Activated naive CD8-positive, alpha-beta T cell treated with anti-CD3 and anti-CD28 coated beads, Interleukin-2, amount 50 U/mL, for 16 hours (primary cell): ENCODE data around the gene EPYC.

Experiments used
- DNase-seq: peaks from one replicate; pipeline ENCODE4 v3.0.0-alpha.2; 2020; ENCODE audit warnings: low read depth, low spot score

EPYC gene

GRCh38 chr12:91004872-91005271 is at the start of gene EPYC:
EPYC (minus strand) TSS chr12:91004972; CDS start chr12:91002565, 2,407 bp downstream.
- no peak for DNase-seq

- no peak for DNase-seq
Measured at GRCh38 chr12:91053951-91054715, 49.4 kb upstream of the EPYC start.

GRCh38 chr12:91052026-91052425 is 47.3 kb upstream of the EPYC start:
- DNase-seq: no peak

GRCh38 chr12:91044586-91044985 is 39.8 kb upstream of the EPYC start:
- no peak for DNase-seq

- no peak for DNase-seq
Measured at GRCh38 chr12:91043408-91043807, 38.6 kb upstream of the EPYC start.

DNA sequence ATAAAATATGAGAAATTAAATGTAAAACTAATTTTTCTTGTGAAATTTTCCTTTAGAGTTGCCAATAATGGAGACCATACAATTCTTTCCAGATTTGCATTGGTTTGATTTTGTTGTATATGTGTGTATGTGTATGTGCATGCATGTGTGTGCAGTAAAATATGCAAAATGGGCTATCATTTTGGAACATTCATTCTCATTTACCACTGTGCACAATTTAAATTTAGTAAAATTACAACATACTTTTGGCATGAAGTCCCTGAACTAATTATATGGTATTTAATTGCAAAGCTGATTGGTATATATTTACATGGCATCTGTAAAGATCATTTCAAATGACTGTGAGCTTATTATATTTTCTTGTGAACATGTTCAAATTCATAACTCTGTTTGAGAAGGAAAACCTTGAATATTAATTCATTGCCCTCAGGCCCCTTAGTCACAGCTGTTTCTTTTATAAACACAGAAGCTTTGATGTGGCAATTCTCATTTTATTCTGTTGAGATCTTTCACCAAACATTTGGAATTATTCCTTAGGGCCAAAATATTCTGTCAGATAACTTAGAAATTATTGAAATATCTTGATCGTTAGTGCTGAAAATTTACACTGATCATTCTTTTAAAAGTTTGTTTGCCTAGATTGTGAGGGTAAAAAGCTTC is 35.5 kb upstream of the EPYC start:
- DNase-seq: no peak

DNA sequence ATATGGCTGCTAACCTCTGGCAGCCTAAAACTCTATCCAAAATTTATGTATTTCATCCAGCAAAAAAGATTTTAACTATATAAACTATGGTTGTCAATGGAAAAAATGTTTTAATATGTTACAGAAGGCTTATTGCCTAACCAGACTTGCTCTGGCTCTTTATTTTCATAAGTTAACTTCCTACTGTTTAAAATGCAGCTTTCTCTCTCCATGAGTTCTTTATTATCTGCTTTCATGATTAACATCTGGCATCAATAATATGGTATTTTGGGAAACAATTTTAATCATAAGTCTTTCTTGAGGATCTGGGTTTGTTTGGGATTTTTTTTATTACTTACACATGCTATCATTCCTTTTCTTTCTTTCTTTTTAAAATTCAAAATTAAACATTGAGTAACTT is 32.5 kb upstream of the EPYC start:
- no peak for DNase-seq

DNA sequence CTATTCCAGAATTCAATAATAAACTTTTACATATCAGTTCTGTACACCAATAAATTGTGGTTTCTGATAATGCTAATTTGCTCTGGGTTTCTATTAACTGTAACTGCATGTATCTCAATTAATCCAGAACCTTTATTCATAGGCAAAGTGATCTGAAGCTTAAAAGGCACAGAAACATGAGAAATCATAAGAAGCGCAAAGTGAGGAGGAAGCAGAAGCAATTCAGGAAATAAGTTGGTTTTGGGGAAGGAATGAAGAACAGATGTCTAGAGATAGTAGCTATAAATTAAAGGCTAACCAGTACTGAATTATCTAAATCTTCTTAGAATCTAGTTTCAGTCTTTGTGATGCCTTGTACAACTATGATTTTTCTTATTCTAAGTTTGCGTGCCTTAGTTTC is 28.5 kb upstream of the EPYC start:
- DNase-seq: no peak

GRCh38 chr12:91023326-91024004 is 18.7 kb upstream of the EPYC start:
- DNase-seq: no peak

DNA sequence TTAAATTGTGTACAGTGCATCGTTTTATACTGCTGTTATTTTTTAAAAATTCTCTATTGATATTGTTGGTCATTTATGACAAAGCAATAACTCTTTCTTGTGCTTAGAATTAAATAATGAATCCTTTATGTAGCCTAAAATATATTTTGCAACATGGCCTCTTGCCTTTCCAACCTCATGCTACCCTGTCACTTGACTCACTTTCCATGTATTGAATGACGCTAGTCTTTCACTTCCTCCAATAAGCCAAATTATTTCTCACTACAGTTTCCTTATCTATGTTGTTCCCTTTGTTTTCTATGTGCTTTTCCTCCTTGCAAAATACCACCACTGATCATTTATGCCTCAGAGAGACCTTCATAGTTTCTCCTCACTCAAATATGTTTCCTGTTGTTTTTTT is 16.3 kb upstream of the EPYC start:
- DNase-seq: no peak

DNA sequence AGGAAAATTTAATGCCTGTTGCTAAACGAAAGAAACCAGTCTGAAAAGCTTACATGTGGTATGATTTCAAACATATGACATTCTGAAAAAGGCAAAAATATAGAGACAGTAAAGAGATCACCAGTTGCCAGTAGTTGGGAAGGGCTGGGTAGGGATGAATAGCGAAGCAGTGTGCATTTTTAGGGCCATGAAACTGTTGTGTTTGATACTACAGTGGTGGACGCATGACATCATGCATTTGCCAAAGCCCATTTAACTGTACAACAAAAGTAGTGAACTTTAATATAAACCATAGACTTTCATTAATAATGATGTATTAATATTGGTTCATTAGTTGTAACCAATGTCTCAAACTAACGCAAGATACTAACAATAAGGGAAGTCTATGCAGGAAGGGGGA is 14.7 kb upstream of the EPYC start:
- no peak for DNase-seq

DNA sequence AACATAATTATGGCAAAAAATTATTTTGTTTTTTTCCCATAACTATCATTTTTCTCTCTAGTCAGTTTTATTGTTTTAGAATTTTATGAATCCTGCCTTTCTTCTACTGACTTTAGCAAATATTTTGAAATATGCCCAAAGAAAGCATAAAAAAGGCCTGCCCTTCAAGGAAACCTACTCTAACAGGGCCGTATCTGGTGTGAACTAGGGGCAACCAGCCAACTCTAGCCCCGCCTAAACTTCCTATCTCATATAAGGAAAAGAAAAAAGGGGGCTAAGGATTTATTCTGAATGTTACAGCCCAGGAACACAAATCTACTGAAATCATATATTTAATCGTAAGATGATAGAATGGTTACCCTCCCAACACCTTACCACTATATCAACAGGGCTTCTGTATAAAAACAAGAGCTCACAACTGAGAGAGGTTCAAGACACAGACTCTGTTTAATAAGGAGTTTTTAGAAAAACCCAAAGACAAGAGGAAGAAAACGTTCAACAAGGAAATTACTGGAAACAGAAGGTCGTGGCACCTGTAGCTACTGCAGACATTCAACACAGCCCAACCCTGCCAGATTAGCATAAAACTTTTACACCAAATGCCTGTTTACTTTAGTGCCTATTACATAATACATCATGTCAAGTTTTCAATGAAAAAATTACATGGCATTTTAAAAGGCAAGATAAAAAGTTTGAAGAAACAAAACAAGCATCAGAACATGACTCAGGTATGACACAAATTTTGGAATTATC is 12.9 kb upstream of the EPYC start:
- no peak for DNase-seq

DNA sequence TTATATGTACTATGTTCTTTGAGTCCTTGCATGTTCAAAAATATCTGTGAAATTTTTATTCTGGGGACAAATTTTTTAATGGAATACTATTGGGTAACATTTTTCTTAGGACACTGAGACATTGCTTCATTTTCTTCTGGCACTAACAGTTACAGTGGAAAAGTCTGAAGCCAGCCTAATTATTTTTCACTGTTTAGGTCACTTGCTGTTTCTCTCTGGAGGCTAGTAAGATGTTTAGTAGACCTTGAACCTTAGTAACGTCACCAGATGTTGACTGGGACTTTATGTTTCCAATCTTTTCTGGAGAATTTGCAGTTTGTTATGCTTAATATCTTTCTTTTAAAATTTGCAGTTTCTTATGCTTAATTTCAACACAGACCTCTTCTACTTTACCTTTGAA is 12.3 kb upstream of the EPYC start:
- DNase-seq: no peak

DNA sequence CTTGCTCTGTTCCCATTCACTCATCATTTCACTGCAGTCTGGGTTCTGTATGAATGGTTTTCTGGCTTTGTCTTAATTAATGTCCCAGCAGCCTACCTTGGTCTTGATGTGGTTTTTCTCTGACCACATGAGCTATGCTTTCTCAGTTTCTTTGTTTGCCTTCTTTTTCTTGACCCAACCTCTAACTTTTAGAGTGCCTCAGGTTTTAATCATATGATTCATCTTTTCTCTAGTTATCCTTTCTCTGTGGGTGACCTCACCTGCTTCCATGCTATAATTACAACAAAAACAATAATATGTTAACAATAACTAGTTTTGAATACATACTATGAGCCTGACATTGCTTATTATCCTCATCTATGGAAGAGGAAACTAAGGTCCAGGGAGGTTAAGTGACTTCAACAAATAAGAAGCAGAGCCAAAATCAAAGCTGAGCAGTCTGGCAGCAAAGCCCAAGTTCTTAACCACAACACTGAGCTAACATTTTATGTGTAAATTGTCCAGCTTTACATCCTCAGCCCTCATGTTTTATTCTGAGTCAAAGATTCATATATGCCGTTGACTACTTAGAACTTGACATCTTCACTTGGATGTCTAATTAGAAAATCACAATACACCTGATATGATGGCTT is 4.7 kb upstream of the EPYC start:
- DNase-seq: no peak

- DNase-seq: no peak
Measured at GRCh38 chr12:91007531-91008290, 2.9 kb upstream of the EPYC start.

- no peak for DNase-seq
Measured at GRCh38 chr12:91003737-91004136, 1.0 kb downstream of the EPYC start.

GRCh38 chr12:91001306-91001705 is 3.5 kb downstream of the EPYC start:
- DNase-seq: no peak

DNA sequence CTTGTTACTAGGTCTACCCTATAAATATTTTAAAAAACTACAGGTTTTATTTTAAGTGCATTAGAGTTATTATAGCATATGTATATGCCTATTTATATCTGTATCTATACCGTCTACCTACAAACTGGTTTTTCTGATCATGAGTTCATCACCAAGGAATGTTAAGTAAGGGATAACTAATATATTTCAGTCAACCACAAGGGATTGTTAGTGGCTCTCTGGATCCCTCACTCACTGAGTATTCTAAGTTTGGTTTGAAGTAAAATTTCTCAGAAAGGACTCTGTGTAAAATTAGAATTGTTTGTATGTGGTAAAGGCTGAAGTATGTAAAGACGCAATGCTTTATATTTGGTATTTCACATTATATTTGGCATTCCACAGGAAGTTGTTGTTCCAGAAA is 4.8 kb downstream of the EPYC start:
- DNase-seq: no peak

GRCh38 chr12:90999527-90999926 is 5.2 kb downstream of the EPYC start:
- no peak for DNase-seq

GRCh38 chr12:90995010-90995409 is 9.8 kb downstream of the EPYC start:
- no peak for DNase-seq

GRCh38 chr12:90991952-90992465 is 12.8 kb downstream of the EPYC start:
- DNase-seq: no peak
